Natural killer cell (primary cell): ENCODE data around the gene LRRC71. TPM values are rescaled to one million over a fixed set of nuclear protein-coding genes. Genes with fewer than 3 reads are reported as not detected.

Source experiments
- ATAC-seq, 3 donors: fragments of 150-1000 bp in 2 of 3; fragments of 200-7000 bp in 1 of 3; cut with Tn5 transposase; 1 replicate in 1 of 3; 2 replicates in 2 of 3; pipeline ENCODE4 v1.10.0; 2021; ENCODE audit warnings: mild to moderate bottlenecking in 2 of 3, moderate library complexity in 2 of 3
- DNase-seq, 2 donors: peaks; one replicate each; pipeline versions ENCODE4 v3.0.0 to v3.0.0-alpha.2; 2013 to 2021; ENCODE audit warnings: mixed read lengths in 1 of 2
- H3K27ac ChIP-seq: one replicate; pipeline ENCODE4 v1.5.1; 2013; ENCODE audit warnings: mild to moderate bottlenecking, low read length
- H3K27me3 ChIP-seq: one replicate; pipeline ENCODE4 v1.6.1; 2013; ENCODE audit warnings: low read length; ENCODE audit not compliant: control insufficient read depth, insufficient read depth
- H3K36me3 ChIP-seq: one replicate; pipeline ENCODE4 v1.6.1; 2013; ENCODE audit warnings: low read length; ENCODE audit not compliant: control insufficient read depth, insufficient read depth
- H3K4me1 ChIP-seq: one replicate; pipeline ENCODE4 v1.6.1; 2013; ENCODE audit warnings: low read length; ENCODE audit not compliant: control insufficient read depth, insufficient read depth
- H3K4me3 ChIP-seq: one replicate; pipeline ENCODE4 v1.5.1; 2013; ENCODE audit warnings: low read length
- H3K9me3 ChIP-seq: one replicate; pipeline ENCODE4 v1.6.1; 2013; ENCODE audit warnings: low read length; ENCODE audit not compliant: control insufficient read depth, insufficient read depth
- H3K27ac Mint-ChIP-seq, 2 donors: one replicate each; pipeline ENCODE4 v1.8.0; 2022; ENCODE audit warnings: mild to moderate bottlenecking in 2 of 2, mixed read lengths in 2 of 2, moderate library complexity in 1 of 2
- H3K27me3 Mint-ChIP-seq, 2 donors: one replicate each; pipeline ENCODE4 v1.8.0; 2022; ENCODE audit warnings: low read depth in 2 of 2, mixed read lengths in 2 of 2
- H3K36me3 Mint-ChIP-seq: one replicate; pipeline ENCODE4 v1.8.0; 2022; ENCODE audit warnings: mixed read lengths
- H3K4me1 Mint-ChIP-seq, 2 donors: one replicate each; pipeline ENCODE4 v1.8.0; 2022; ENCODE audit warnings: mixed read lengths in 2 of 2
- H3K4me3 Mint-ChIP-seq: one replicate; pipeline ENCODE4 v1.8.0; 2022; ENCODE audit warnings: mild to moderate bottlenecking, moderate library complexity, mixed read lengths
- H3K9me3 Mint-ChIP-seq, 2 donors: one replicate each; pipeline ENCODE4 v1.8.0; 2022; ENCODE audit warnings: mixed read lengths in 2 of 2
- WGBS: methylation state at CpG from one replicate; pipeline ENCODE4 v1.1.7; 2013; ENCODE audit warnings: missing lambda C conversion rate; ENCODE audit not compliant: insufficient coverage; 5-methylcytosine and 5-hydroxymethylcytosine counted together
- intact Hi-C: fragments of 100-400 bp; cut with micrococcal nuclease; formaldehyde crosslinking; loops from one replicate; pipeline ENCODE4 v1.14.2; 2022
- total RNA-seq, 4 donors: library from RNA; stranded (reverse); fragments of 120-200 nt in 1 of 4; gene quantifications; one replicate each; pipeline versions ENCODE4 v1.2.3 to v1.2.4, GENCODE V29; 2013 to 2022
- TF ChIP-seq, protein P1 (sequence below): fragments of 200-600 bp; IDR thresholded peaks from one replicate; pipeline ENCODE4 v1.8.0; 2022; ENCODE audit warnings: antibody characterized with exemption

The LRRC71 gene
- total RNA-seq, 3 donors from 2014 or later (not counting 1 experiment from before 2014, with no cell fraction given): not detected

DNA sequence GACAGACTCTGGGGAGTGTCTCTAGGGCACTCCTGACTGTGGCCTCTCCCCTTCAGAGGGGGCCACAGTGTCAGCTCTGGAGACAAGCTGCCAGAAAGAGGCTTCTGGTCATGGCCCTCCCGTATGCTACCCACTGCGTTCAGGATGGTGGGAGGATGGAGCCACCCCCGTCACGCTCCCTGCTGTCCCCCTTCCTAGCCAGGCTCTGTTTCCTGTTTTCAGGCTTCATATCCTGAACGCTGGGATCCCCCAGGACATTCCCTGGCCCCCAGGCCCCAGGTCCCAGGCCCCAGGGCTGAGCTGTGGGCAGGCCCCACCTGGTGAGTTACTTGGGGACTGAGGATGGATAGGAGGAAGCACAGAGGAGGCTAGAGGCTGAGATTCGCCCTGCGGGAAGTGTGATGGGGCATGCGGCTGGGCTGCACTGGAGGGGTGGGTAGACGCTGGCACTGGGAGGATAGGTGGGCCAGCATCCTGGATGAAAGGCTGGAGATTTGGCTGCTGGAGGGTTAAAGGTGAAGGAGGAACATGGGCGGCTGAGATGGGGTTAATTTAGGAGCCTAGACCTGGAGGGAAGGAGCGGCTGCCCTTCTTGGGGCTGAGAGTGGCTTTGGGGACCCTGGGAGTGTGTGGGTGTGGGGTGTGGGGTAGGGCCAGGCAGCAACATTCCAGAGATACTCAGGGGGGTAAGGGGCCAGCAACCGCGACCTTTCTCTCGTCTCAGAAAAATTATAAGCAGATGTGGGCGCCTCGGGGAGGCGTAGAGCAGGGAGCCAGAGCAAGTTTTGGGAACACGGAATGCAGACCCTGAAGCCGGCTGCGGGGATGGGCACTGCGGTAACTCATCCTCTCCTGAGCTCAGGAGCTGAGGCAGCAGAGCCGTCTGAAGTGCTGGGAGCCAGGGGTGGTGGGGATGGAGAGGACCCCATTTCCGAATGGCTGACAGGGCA is 18.2 kb upstream of the LRRC71 start:
- Mint-ChIP-seq H3K27ac (no peak overlapping the region), H3K4me3 (no peak overlapping the region), H3K36me3 (no peaks in the 10 kb centered on the region), H3K9me3 (no peaks in the 10 kb centered on the region), H3K27me3 (peaks cover 0 to 20% of the 10 kb centered on the region in 2 donors), H3K4me1 (peaks cover 5 to 12% of the 10 kb centered on the region in 2 donors)
- no peaks in the 10 kb centered on the region for H3K4me1 ChIP-seq
- no peaks in the 10 kb centered on the region for H3K36me3 ChIP-seq
- no peak overlapping the region for H3K27ac ChIP-seq
- H3K4me3 ChIP-seq: no peak overlapping the region
- TF ChIP-seq, protein P1, sequence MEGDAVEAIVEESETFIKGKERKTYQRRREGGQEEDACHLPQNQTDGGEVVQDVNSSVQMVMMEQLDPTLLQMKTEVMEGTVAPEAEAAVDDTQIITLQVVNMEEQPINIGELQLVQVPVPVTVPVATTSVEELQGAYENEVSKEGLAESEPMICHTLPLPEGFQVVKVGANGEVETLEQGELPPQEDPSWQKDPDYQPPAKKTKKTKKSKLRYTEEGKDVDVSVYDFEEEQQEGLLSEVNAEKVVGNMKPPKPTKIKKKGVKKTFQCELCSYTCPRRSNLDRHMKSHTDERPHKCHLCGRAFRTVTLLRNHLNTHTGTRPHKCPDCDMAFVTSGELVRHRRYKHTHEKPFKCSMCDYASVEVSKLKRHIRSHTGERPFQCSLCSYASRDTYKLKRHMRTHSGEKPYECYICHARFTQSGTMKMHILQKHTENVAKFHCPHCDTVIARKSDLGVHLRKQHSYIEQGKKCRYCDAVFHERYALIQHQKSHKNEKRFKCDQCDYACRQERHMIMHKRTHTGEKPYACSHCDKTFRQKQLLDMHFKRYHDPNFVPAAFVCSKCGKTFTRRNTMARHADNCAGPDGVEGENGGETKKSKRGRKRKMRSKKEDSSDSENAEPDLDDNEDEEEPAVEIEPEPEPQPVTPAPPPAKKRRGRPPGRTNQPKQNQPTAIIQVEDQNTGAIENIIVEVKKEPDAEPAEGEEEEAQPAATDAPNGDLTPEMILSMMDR: no peak
- ATAC-seq (no peak), DNase-seq (no peak)
- intact Hi-C loops: no loop called here
- 92% methylated on average over 22 of the region's 23 CpGs for WGBS
- no peaks in the 10 kb centered on the region for H3K27me3 ChIP-seq
- no peaks in the 10 kb centered on the region for H3K9me3 ChIP-seq

DNA sequence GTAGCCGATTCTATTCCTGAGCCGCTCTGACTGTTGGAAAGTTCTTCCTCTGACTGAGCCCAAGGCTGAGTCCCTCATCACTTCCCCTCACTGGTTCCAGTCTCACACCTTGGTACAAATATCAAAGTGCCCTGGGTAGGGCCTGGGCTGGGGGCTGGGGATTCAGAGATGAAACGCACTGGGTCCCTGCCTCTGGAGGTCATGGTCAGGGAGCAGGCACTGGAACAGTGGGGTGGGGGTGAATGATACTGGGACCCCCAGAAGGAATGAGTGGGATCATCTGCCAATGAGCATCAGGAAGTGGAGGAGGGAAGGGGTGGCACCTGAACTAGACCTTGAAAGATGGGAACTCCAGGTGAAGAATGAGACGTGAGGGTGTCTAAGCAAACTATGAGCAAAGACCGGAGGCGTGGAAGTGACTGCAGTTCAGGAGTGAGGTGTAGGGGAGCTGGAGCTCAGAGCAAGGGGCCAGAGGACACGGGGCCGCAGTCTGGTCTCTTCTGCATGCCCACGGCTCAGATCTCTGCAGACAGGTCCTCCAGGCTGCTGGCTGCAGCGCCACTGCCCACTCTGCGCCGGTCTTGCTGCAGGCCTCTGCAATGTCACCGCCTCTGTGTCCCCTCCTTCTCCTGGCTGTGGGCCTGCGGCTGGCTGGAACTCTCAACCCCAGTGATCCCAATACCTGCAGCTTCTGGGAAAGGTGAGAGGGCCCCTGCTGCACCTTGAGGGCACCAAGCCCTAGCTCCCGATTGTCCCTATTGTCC is 16.9 kb upstream of the LRRC71 start:
- Mint-ChIP-seq H3K4me1 (peaks cover 0 to 3% of the 10 kb centered on the region in 2 donors), H3K27ac (no peak overlapping the region), H3K27me3 (peaks cover 0 to 14% of the 10 kb centered on the region in 2 donors), H3K36me3 (no peaks in the 10 kb centered on the region), H3K4me3 (no peak overlapping the region), H3K9me3 (no peaks in the 10 kb centered on the region)
- no peak overlapping the region for H3K27ac ChIP-seq
- TF ChIP-seq, protein P1: no peak
- no peaks in the 10 kb centered on the region for H3K36me3 ChIP-seq
- H3K27me3 ChIP-seq: no peaks in the 10 kb centered on the region
- no peak for ATAC-seq
- 87% methylated on average over 15 of the region's 15 CpGs for WGBS
- intact Hi-C loops: no loop called here
- no peak for DNase-seq
- no peak overlapping the region for H3K4me3 ChIP-seq
- peaks cover 3% of the 10 kb centered on the region for H3K4me1 ChIP-seq
- H3K9me3 ChIP-seq: no peaks in the 10 kb centered on the region

DNA sequence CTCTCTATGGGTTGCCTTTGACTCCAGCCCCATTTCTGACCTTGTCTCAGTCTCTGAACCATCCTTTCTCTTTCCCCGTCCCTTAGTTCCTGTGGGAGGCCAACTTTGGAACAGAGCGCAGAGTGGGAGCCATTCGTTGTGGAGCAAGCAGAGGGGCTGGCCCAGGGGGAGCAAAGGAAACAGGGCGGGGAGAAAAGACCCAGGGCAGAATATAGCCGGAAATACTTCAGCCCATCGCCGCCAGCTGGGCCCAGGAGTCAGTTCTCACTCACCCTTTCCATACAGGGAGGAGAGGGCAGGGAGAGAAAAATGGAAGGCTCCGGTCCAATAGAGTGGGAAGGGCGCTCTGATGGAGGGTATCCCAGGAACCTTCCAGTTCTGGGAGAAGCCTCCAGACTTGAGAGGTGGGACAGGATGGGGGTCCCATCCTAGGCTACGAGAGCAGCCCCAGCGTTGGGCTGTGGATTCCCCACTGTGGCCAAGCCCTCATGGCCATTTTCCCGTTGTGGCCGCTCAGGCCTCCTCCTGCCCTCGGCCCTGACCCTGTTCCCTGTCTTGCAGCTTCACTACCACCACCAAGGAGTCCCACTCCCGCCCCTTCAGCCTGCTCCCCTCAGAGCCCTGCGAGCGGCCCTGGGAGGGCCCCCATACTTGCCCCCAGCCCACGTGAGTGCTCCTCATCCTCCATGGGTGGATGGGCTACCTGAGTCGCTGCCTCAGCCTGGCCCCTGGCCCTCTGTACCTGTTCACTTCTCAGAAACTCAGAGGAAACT is 16.1 kb upstream of the LRRC71 start:
- no peak for DNase-seq
- Mint-ChIP-seq H3K4me1 (no peaks in the 10 kb centered on the region), H3K36me3 (no peaks in the 10 kb centered on the region), H3K27me3 (peaks cover 0 to 7% of the 10 kb centered on the region in 2 donors), H3K4me3 (no peak overlapping the region), H3K9me3 (no peaks in the 10 kb centered on the region), H3K27ac (no peak overlapping the region)
- WGBS: 81% methylated on average over 16 of the region's 19 CpGs
- H3K9me3 ChIP-seq: no peaks in the 10 kb centered on the region
- intact Hi-C loops: no loop called here
- no peak for ATAC-seq
- no peaks in the 10 kb centered on the region for H3K27me3 ChIP-seq
- H3K4me1 ChIP-seq: peaks cover 3% of the 10 kb centered on the region
- H3K36me3 ChIP-seq: no peaks in the 10 kb centered on the region
- TF ChIP-seq, protein P1: no peak
- H3K4me3 ChIP-seq: no peak overlapping the region
- H3K27ac ChIP-seq: no peak overlapping the region
